OCI-LY1 (cell line): Measurements from ENCODE around the gene TMEM138.
A peak's percentile ranks its signal among the peaks of the same experiment; 100 is the strongest.

ENCODE experiments used
- H2AFZ ChIP-seq: fragments of 200-600 bp; sonication (generic), shearing (Covaris generic); 2 replicates; pipeline ENCODE4 v1.6.0; 2014; ENCODE audit warnings: antibody characterized with exemption, mild to moderate bottlenecking, low read length
- H3F3A ChIP-seq: fragments of 200-600 bp; sonication (generic), shearing (Covaris generic); 2 replicates; pipeline ENCODE4 v1.6.0; 2014; ENCODE audit warnings: mild to moderate bottlenecking, antibody characterized with exemption, low read length, moderate library complexity; ENCODE audit not compliant: insufficient read depth
- H3K27ac ChIP-seq: fragments of 200-600 bp; sonication (generic); 2 replicates; pipeline ENCODE4 v1.5.1; 2014; ENCODE audit warnings: low read length, mixed run types, mild to moderate bottlenecking, low read depth; ENCODE audit not compliant: poor library complexity, severe bottlenecking
- H3K27me3 ChIP-seq: fragments of 200-600 bp; sonication (generic); 2 replicates; pipeline ENCODE4 v1.6.0; 2014; ENCODE audit warnings: antibody characterized with exemption, mild to moderate bottlenecking, low read length, moderate library complexity; ENCODE audit not compliant: insufficient read depth
- H3K36me3 ChIP-seq: fragments of 200-600 bp; sonication (generic); 2 replicates; pipeline ENCODE4 v1.6.1; 2014; ENCODE audit warnings: mild to moderate bottlenecking, antibody characterized with exemption, low read length, moderate library complexity, mixed read lengths; ENCODE audit not compliant: insufficient read depth
- H3K4me1 ChIP-seq: fragments of 200-600 bp; sonication (generic); 2 replicates; pipeline ENCODE4 v1.5.1; 2014; ENCODE audit warnings: mild to moderate bottlenecking, low read length, moderate library complexity; ENCODE audit not compliant: insufficient read depth, severe bottlenecking
- H3K4me2 ChIP-seq: fragments of 200-600 bp; sonication (generic), shearing (Covaris generic); 2 replicates; pipeline ENCODE4 v1.6.1; 2014; ENCODE audit warnings: low read length
- H3K4me3 ChIP-seq: fragments of 200-600 bp; sonication (generic); 2 replicates; pipeline ENCODE4 v1.5.1; 2014; ENCODE audit warnings: low read length, low read depth, mild to moderate bottlenecking, mixed read lengths; ENCODE audit not compliant: poor library complexity, severe bottlenecking
- H3K79me2 ChIP-seq: fragments of 200-600 bp; shearing (Covaris generic); 2 replicates; pipeline ENCODE4 v1.6.1; 2016; ENCODE audit warnings: mixed run types, low read length, mixed read lengths; ENCODE audit not compliant: insufficient read depth
- H3K9ac ChIP-seq: fragments of 200-600 bp; sonication (generic), shearing (Covaris generic); 2 replicates; pipeline ENCODE4 v1.6.1; 2014; ENCODE audit warnings: mild to moderate bottlenecking, low read length, mixed read lengths
- H3K9me2 ChIP-seq: fragments of 200-600 bp; sonication (generic), shearing (Covaris generic); 2 replicates; pipeline ENCODE4 v1.6.1; 2014; ENCODE audit warnings: low read depth, mild to moderate bottlenecking, low read length, mixed read lengths
- H3K9me3 ChIP-seq: fragments of 200-600 bp; shearing (Covaris generic); 2 replicates; pipeline ENCODE4 v1.6.1; 2014; ENCODE audit warnings: low read length, mixed read lengths
- H4K20me1 ChIP-seq: fragments of 200-600 bp; sonication (generic), shearing (Covaris generic); 2 replicates; pipeline ENCODE4 v1.6.0; 2016; ENCODE audit warnings: mild to moderate bottlenecking, low read length; ENCODE audit not compliant: insufficient read depth
- EZH2 ChIP-seq: fragments of 200-600 bp; sonication (generic), shearing (Covaris generic); IDR thresholded peaks from 2 replicates; pipeline ENCODE4 v1.8.0; 2017; ENCODE audit warnings: borderline replicate concordance, mixed run types, mild to moderate bottlenecking, antibody characterized with exemption, low read length, moderate library complexity, mixed read lengths
- TF ChIP-seq, protein P1 (sequence below): fragments of 200-600 bp; sonication (generic), shearing (Covaris generic); IDR thresholded peaks from 2 replicates; pipeline ENCODE4 v1.5.1; 2017; ENCODE audit warnings: mild to moderate bottlenecking, antibody characterized with exemption, low read length, moderate library complexity, mixed read lengths

TMEM138 gene

DNA sequence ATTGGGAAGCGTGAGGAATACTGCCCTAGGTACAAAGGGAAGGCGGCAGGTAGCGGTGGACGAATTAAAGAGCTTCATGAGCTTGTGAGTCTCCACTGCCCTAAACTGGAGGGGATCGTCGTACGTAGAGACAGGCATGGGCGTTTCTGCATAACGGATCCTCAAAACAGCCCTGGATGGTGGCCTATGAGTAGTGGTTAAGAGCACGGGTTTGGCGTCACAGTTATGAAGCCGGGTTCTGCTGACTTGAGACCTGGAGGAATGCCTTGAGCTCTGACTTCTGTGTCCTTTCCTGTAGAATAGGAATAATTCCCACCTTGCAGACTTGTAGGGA is 335 bp downstream of the TMEM138 start:
- Histone ChIP-seq H3K4me1 (peaks cover 40% of the 10 kb centered on the region), H3K36me3 (peaks cover 46% of the 10 kb centered on the region), H3K9ac (peak overlapping the region; percentile 96), H3K79me2 (peaks cover 30% of the 10 kb centered on the region), H2AFZ (no peak overlapping the region), H3F3A (peaks cover 11% of the 10 kb centered on the region), H3K9me2 (no peaks in the 10 kb centered on the region), H4K20me1 (no peaks in the 10 kb centered on the region), H3K27ac (peak overlapping the region; percentile 99), H3K9me3 (no peaks in the 10 kb centered on the region), H3K4me3 (peak overlapping the region; percentile 92), H3K4me2 (peak overlapping the region; percentile 80), H3K27me3 (no peaks in the 10 kb centered on the region)
- TF ChIP-seq, protein P1, sequence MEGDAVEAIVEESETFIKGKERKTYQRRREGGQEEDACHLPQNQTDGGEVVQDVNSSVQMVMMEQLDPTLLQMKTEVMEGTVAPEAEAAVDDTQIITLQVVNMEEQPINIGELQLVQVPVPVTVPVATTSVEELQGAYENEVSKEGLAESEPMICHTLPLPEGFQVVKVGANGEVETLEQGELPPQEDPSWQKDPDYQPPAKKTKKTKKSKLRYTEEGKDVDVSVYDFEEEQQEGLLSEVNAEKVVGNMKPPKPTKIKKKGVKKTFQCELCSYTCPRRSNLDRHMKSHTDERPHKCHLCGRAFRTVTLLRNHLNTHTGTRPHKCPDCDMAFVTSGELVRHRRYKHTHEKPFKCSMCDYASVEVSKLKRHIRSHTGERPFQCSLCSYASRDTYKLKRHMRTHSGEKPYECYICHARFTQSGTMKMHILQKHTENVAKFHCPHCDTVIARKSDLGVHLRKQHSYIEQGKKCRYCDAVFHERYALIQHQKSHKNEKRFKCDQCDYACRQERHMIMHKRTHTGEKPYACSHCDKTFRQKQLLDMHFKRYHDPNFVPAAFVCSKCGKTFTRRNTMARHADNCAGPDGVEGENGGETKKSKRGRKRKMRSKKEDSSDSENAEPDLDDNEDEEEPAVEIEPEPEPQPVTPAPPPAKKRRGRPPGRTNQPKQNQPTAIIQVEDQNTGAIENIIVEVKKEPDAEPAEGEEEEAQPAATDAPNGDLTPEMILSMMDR, result no peak
- TF ChIP-seq EZH2, result no peak

DNA sequence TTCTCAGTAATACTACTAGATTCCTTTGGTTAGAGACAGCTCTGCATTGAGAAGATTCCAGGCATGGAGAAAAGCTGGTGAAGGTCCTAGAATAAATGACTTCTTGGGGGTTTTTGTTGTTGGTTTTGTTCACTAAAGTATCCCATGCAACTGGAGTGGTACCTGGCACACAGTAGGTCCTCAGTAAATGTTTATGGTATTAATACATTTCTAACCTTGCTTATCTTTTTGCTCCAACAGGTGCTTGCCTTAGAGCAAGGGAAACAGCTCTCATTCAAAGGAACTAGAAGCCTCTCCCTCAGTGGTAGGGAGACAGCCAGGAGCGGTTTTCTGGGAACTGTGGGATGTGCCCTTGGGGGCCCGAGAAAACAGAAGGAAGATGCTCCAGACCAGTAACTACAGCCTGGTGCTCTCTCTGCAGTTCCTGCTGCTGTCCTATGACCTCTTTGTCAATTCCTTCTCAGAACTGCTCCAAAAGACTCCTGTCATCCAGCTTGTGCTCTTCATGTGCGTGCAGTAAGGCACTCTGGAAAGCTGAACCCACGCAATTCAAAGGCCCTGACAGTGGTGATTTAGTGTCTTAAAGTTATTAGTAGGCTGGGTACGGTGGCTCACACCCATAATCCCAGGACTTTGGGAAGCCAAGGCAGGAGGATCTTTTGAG is 2.0 kb downstream of the TMEM138 start:
- H2AFZ ChIP-seq, result no peak overlapping the region
- H3K9me3 ChIP-seq, result no peaks in the 10 kb centered on the region
- peaks cover 30% of the 10 kb centered on the region for H3K79me2 ChIP-seq
- H3K27me3 ChIP-seq, result no peaks in the 10 kb centered on the region
- TF ChIP-seq EZH2, result no peak
- peaks cover 24% of the 10 kb centered on the region for H3K4me1 ChIP-seq
- peak overlapping the region; percentile 92 for H3K4me3 ChIP-seq
- no peak overlapping the region; the same call in 1 of the 2 replicates for H3K9ac ChIP-seq
- no peaks in the 10 kb centered on the region for H3K9me2 ChIP-seq
- no peaks in the 10 kb centered on the region for H4K20me1 ChIP-seq
- no peak overlapping the region for H3K27ac ChIP-seq
- peaks cover 63% of the 10 kb centered on the region for H3K36me3 ChIP-seq
- peaks cover 5% of the 10 kb centered on the region; the same call in 1 of the 2 replicates for H3F3A ChIP-seq
- no peak overlapping the region; the same call in 1 of the 2 replicates for H3K4me2 ChIP-seq

DNA sequence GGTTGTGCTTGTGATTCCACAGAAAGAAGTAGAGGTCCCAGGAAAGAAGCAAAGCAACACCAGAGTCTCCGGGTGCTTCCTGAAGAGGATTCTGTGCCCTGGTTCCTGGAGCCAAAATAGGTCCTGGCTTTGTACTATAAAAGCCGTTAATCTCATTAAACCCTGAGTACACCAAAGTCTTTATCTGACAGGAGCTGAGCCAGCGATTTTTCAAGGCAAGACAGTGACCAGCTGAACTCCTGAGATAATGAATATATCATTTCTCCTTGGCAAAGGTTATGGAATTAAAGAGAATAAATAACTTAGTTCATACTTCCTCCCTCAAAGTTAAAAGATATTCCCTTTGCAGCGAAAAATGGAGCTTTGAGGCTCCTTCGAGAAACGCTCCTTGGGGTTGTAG is 5.2 kb downstream of the TMEM138 start:
- Histone ChIP-seq H3K9me2 (no peaks in the 10 kb centered on the region), H3K4me1 (peaks cover 10% of the 10 kb centered on the region), H3K27ac (no peak overlapping the region), H2AFZ (no peak overlapping the region), H4K20me1 (no peaks in the 10 kb centered on the region), H3K9me3 (peaks cover 4% of the 10 kb centered on the region; the same call in 1 of the 2 replicates), H3K4me2 (no peak overlapping the region), H3K4me3 (no peak overlapping the region), H3K9ac (no peak overlapping the region), H3F3A (no peaks in the 10 kb centered on the region), H3K36me3 (peaks cover 91% of the 10 kb centered on the region), H3K79me2 (peaks cover 16% of the 10 kb centered on the region), H3K27me3 (no peaks in the 10 kb centered on the region)
- no peak for TF ChIP-seq EZH2
- TF ChIP-seq, protein P1, result no peak

DNA sequence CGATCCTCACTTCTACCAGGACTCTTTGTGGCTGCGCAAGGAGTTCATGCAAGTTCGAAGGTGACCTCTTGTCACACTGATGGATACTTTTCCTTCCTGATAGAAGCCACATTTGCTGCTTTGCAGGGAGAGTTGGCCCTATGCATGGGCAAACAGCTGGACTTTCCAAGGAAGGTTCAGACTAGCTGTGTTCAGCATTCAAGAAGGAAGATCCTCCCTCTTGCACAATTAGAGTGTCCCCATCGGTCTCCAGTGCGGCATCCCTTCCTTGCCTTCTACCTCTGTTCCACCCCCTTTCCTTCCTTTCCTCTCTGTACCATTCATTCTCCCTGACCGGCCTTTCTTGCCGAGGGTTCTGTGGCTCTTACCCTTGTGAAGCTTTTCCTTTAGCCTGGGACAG is 6.5 kb downstream of the TMEM138 start:
- Histone ChIP-seq H2AFZ (no peak overlapping the region), H3K9me2 (no peaks in the 10 kb centered on the region), H3K9me3 (peaks cover 6% of the 10 kb centered on the region; the same call in 1 of the 2 replicates), H3K4me2 (no peak overlapping the region), H4K20me1 (no peaks in the 10 kb centered on the region), H3K9ac (no peak overlapping the region), H3K27me3 (no peaks in the 10 kb centered on the region), H3K27ac (no peak overlapping the region), H3F3A (no peaks in the 10 kb centered on the region), H3K79me2 (peaks cover 5% of the 10 kb centered on the region; the same call in 1 of the 2 replicates), H3K36me3 (peaks cover 98% of the 10 kb centered on the region), H3K4me3 (no peak overlapping the region), H3K4me1 (peaks cover 4% of the 10 kb centered on the region)
- TF ChIP-seq EZH2, result no peak
- TF ChIP-seq, protein P1, result no peak
